Activated CD4-positive, alpha-beta T cell treated with anti-CD3 and anti-CD28 coated beads, Interleukin-2, amount 50 U/mL, for 24 hours (primary cell): ENCODE measurements around the gene ACTL8.

Experiments
- DNase-seq, 2 donors: peaks; one replicate each; pipeline ENCODE4 v3.0.0-alpha.2; 2020; ENCODE audit warnings: low read depth in 1 of 2, low spot score in 1 of 2

ACTL8 gene

GRCh38 chr1:17841944-17842343 is 86.8 kb downstream of the ACTL8 start:
- DNase-seq = no peak

- no peak for DNase-seq
Measured at GRCh38 chr1:17842686-17843085, 87.6 kb downstream of the ACTL8 start.

- no peak for DNase-seq
Measured at GRCh38 chr1:17844185-17844826, 89.2 kb downstream of the ACTL8 start.

GRCh38 chr1:17845583-17845982 is 90.5 kb downstream of the ACTL8 start:
- DNase-seq = no peak

- DNase-seq = no peak
Measured at GRCh38 chr1:17846341-17846740, 91.2 kb downstream of the ACTL8 start.

- no peak for DNase-seq
Measured at GRCh38 chr1:17847111-17847510, 92.0 kb downstream of the ACTL8 start.

- no peak for DNase-seq
Measured at GRCh38 chr1:17849216-17849615, 94.1 kb downstream of the ACTL8 start.

GRCh38 chr1:17851056-17851455 is 95.9 kb downstream of the ACTL8 start:
- no peak for DNase-seq

GRCh38 chr1:17852383-17852782 is 97.2 kb downstream of the ACTL8 start:
- no peak for DNase-seq

- DNase-seq = no peak
Measured at GRCh38 chr1:17853241-17853935, 98.3 kb downstream of the ACTL8 start.

- no peak for DNase-seq
Measured at GRCh38 chr1:17856496-17857108, 101.5 kb downstream of the ACTL8 start.

GRCh38 chr1:17857109-17857499 is 102.0 kb downstream of the ACTL8 start:
- DNase-seq = no peak

GRCh38 chr1:17857996-17858395 is 102.9 kb downstream of the ACTL8 start:
- no peak for DNase-seq

GRCh38 chr1:17860812-17861211 is 105.7 kb downstream of the ACTL8 start:
- DNase-seq = no peak

GRCh38 chr1:17861685-17862084 is 106.6 kb downstream of the ACTL8 start:
- DNase-seq = no peak

GRCh38 chr1:17862121-17862520 is 107.0 kb downstream of the ACTL8 start:
- DNase-seq = no peak

- no peak for DNase-seq
Measured at GRCh38 chr1:17865912-17866739, 111.0 kb downstream of the ACTL8 start.

- no peak for DNase-seq
Measured at GRCh38 chr1:17866740-17867029, 111.6 kb downstream of the ACTL8 start.

GRCh38 chr1:17867470-17867869 is 112.3 kb downstream of the ACTL8 start:
- no peak for DNase-seq

GRCh38 chr1:17869815-17870214 is 114.7 kb downstream of the ACTL8 start:
- no peak for DNase-seq

GRCh38 chr1:17870679-17871078 is 115.5 kb downstream of the ACTL8 start:
- DNase-seq = no peak
